T-helper 1 cell treated with Interleukin-12 subunit alpha and Interleukin-12 subunit beta and Interleukin-4 antibody, amounts not matched to agents 30 ng/mL and 1 ng/mL, for 36 hours (primary cell): ENCODE data around the gene CADPS. TPM values are rescaled to one million over a fixed set of nuclear protein-coding genes. Genes with fewer than 3 reads are reported as not detected.

Experiments used
- intact Hi-C: fragments of 100-400 bp; cut with micrococcal nuclease; formaldehyde crosslinking; loops from one replicate; pipeline ENCODE4 v1.15.1; 2024
- total RNA-seq: library from RNA; stranded (reverse); gene quantifications from 2 replicates; pipeline ENCODE4 v1.2.3, GENCODE V29; 2022

Gene CADPS
- total RNA-seq, 1 donor from 2014 or later: not detected

- intact Hi-C loops: no loop called here
These were observed 309.1 kb downstream of the CADPS start for GRCh38 chr3:62566022-62566557.

GRCh38 chr3:62562596-62562995 is 312.6 kb downstream of the CADPS start:
- intact Hi-C loops: no loop called here

- intact Hi-C loops: no loop called here
These were observed 313.2 kb downstream of the CADPS start for GRCh38 chr3:62562017-62562416.

GRCh38 chr3:62559831-62560445 is 315.3 kb downstream of the CADPS start:
- intact Hi-C loops: no loop called here

GRCh38 chr3:62558549-62559112 is 316.6 kb downstream of the CADPS start:
- intact Hi-C loops: loop anchor here (1.0 kb wide), 2 partner anchors 226 to 357 kb away; no protein-coding TSS in a partner anchor

- intact Hi-C loops: loop anchor here (1.0 kb wide), 2 partner anchors 226 to 357 kb away; no protein-coding TSS in a partner anchor
These were observed 317.2 kb downstream of the CADPS start for GRCh38 chr3:62557983-62558382.

- intact Hi-C loops: no loop called here
These were observed 317.8 kb downstream of the CADPS start for GRCh38 chr3:62557450-62557849.

GRCh38 chr3:62556121-62556815 is 318.9 kb downstream of the CADPS start:
- intact Hi-C loops: no loop called here

GRCh38 chr3:62554264-62554799 is 320.9 kb downstream of the CADPS start:
- intact Hi-C loops: no loop called here

GRCh38 chr3:62553811-62554210 is 321.4 kb downstream of the CADPS start:
- intact Hi-C loops: no loop called here

- intact Hi-C loops: no loop called here
These were observed 323.7 kb downstream of the CADPS start for GRCh38 chr3:62551556-62551955.

- intact Hi-C loops: no loop called here
These were observed 324.8 kb downstream of the CADPS start for GRCh38 chr3:62550439-62550838.

GRCh38 chr3:62548528-62549205 is 326.5 kb downstream of the CADPS start:
- intact Hi-C loops: no loop called here

- intact Hi-C loops: no loop called here
These were observed 328.9 kb downstream of the CADPS start for GRCh38 chr3:62546266-62546665.

- intact Hi-C loops: no loop called here
These were observed 333.0 kb downstream of the CADPS start for GRCh38 chr3:62542185-62542584.

GRCh38 chr3:62539762-62540161 is 335.5 kb downstream of the CADPS start:
- intact Hi-C loops: no loop called here

GRCh38 chr3:62538691-62539356 is 336.4 kb downstream of the CADPS start:
- intact Hi-C loops: no loop called here

GRCh38 chr3:62534326-62534725 is 340.9 kb downstream of the CADPS start:
- intact Hi-C loops: no loop called here

GRCh38 chr3:62532796-62533195 is 342.4 kb downstream of the CADPS start:
- intact Hi-C loops: no loop called here

- intact Hi-C loops: no loop called here
These were observed 343.2 kb downstream of the CADPS start for GRCh38 chr3:62531981-62532380.

GRCh38 chr3:62531493-62531892 is 343.7 kb downstream of the CADPS start:
- intact Hi-C loops: no loop called here
